GM21390 (cell line): ENCODE data around the gene SMCO4.
A peak's percentile ranks its signal among the peaks of the same experiment; 100 is the strongest.

Experiments
- ATAC-seq: cut with Tn5 transposase; IDR thresholded peaks from one replicate; pipeline ENCODE4 v1.9.1; 2021; ENCODE audit not compliant: unreplicated experiment

Gene SMCO4

GRCh38 chr11:93528757-93529645, 14.2 kb downstream of the SMCO4 start:
- no peak for ATAC-seq

- no peak for ATAC-seq
Measured at GRCh38 chr11:93528252-93528651, 14.9 kb downstream of the SMCO4 start.

GRCh38 chr11:93526641-93527583, 16.3 kb downstream of the SMCO4 start:
- peak; percentile 11 for ATAC-seq

- peak; percentile 33 for ATAC-seq
Measured at GRCh38 chr11:93526346-93526633, 16.9 kb downstream of the SMCO4 start.

GRCh38 chr11:93525601-93526345, 17.4 kb downstream of the SMCO4 start:
- peak; percentile 12 for ATAC-seq

- ATAC-seq = no peak
Measured at GRCh38 chr11:93524858-93525257, 18.3 kb downstream of the SMCO4 start.

GRCh38 chr11:93524173-93524536, 19.0 kb downstream of the SMCO4 start:
- ATAC-seq = peak; percentile 39

GRCh38 chr11:93520726-93521509, 22.3 kb downstream of the SMCO4 start:
- ATAC-seq = no peak

GRCh38 chr11:93519179-93519578, 24.0 kb downstream of the SMCO4 start:
- ATAC-seq = no peak

- no peak for ATAC-seq
Measured at GRCh38 chr11:93518081-93518480, 25.1 kb downstream of the SMCO4 start.

- ATAC-seq = no peak
Measured at GRCh38 chr11:93517611-93518010, 25.6 kb downstream of the SMCO4 start.

GRCh38 chr11:93517041-93517440, 26.1 kb downstream of the SMCO4 start:
- no peak for ATAC-seq

- ATAC-seq = no peak
Measured at GRCh38 chr11:93515441-93516025, 27.7 kb downstream of the SMCO4 start.

GRCh38 chr11:93514712-93515111, 28.5 kb downstream of the SMCO4 start:
- ATAC-seq = no peak

GRCh38 chr11:93513772-93514171, 29.4 kb downstream of the SMCO4 start:
- no peak for ATAC-seq

- ATAC-seq = peak; percentile 75
Measured at GRCh38 chr11:93512949-93513667, 30.1 kb downstream of the SMCO4 start.

- peak; percentile 78 for ATAC-seq
Measured at GRCh38 chr11:93512073-93512475, 31.1 kb downstream of the SMCO4 start.

GRCh38 chr11:93510196-93510873, 32.9 kb downstream of the SMCO4 start:
- ATAC-seq = no peak

GRCh38 chr11:93507517-93507916, 35.7 kb downstream of the SMCO4 start:
- ATAC-seq = no peak
